SK-N-SH treated with all-trans-retinoic acid at 6 μM for 48 hours (cell line): ENCODE data around the gene NUP88.

Experiments
- ATAC-seq: fragments of 200-7000 bp; cut with Tn5 transposase; 3 replicates; pipeline ENCODE4 v1.9.1; 2020; ENCODE audit warnings: mild to moderate bottlenecking, moderate library complexity
- BACH2 ChIP-seq: fragments of 250-450 bp; sonication (Bioruptor Pico); IDR thresholded peaks from 2 replicates; pipeline ENCODE4 v1.9.0; 2021; ENCODE audit warnings: mild to moderate bottlenecking, borderline replicate concordance
- CSDC2 ChIP-seq: fragments of 250-450 bp; sonication (Bioruptor Pico); IDR thresholded peaks from 2 replicates; pipeline ENCODE4 v1.5.0; 2020; ENCODE audit warnings: mild to moderate bottlenecking, moderate library complexity
- ESRRG ChIP-seq: fragments of 250-450 bp; sonication (Bioruptor Pico); IDR thresholded peaks from 2 replicates; pipeline ENCODE4 v1.6.1; 2021; ENCODE audit warnings: mild to moderate bottlenecking
- GLIS3 ChIP-seq: fragments of 250-450 bp; sonication (Bioruptor Pico); IDR thresholded peaks from 2 replicates; pipeline ENCODE4 v1.5.0; 2020; ENCODE audit warnings: mild to moderate bottlenecking, moderate library complexity
- ISL1 ChIP-seq: fragments of 250-450 bp; sonication (Bioruptor Pico); IDR thresholded peaks from 2 replicates; pipeline ENCODE4 v2.1.2; 2022; ENCODE audit warnings: mild to moderate bottlenecking, moderate library complexity
- OSR1 ChIP-seq: fragments of 250-450 bp; sonication (Bioruptor Pico); IDR thresholded peaks from 2 replicates; pipeline ENCODE4 v1.8.0; 2022; ENCODE audit warnings: moderate library complexity, mild to moderate bottlenecking, inconsistent platforms
- PPARA ChIP-seq: fragments of 250-450 bp; sonication (Bioruptor Pico); IDR thresholded peaks from 2 replicates; pipeline ENCODE4 v1.5.0; 2020; ENCODE audit warnings: mild to moderate bottlenecking, borderline replicate concordance
- RARB ChIP-seq: fragments of 250-450 bp; sonication (Bioruptor Pico); IDR thresholded peaks from 2 replicates; pipeline ENCODE4 v1.8.0; 2021; ENCODE audit warnings: mild to moderate bottlenecking, moderate library complexity
- SNAI2 ChIP-seq: fragments of 250-450 bp; sonication (Bioruptor Pico); IDR thresholded peaks from 2 replicates; pipeline ENCODE4 v1.5.0; 2020; ENCODE audit warnings: mild to moderate bottlenecking, moderate library complexity
- TCF4 ChIP-seq: fragments of 250-450 bp; sonication (Bioruptor Pico); IDR thresholded peaks from 2 replicates; pipeline ENCODE4 v1.8.0; 2021; ENCODE audit warnings: mild to moderate bottlenecking, moderate library complexity, borderline replicate concordance
- TOX ChIP-seq: fragments of 250-450 bp; sonication (Bioruptor Pico); IDR thresholded peaks from 2 replicates; pipeline ENCODE4 v1.8.0; 2021; ENCODE audit warnings: mild to moderate bottlenecking, moderate library complexity, borderline replicate concordance
- ZC3H10 ChIP-seq: fragments of 250-450 bp; sonication (Bioruptor Pico); IDR thresholded peaks from 2 replicates; pipeline ENCODE4 v1.5.1; 2021; ENCODE audit warnings: mild to moderate bottlenecking, moderate library complexity
- ZFP3 ChIP-seq: fragments of 250-450 bp; sonication (Bioruptor Pico); IDR thresholded peaks from 2 replicates; pipeline ENCODE4 v1.5.0; 2020; ENCODE audit warnings: mild to moderate bottlenecking, moderate library complexity
- ZFP30 ChIP-seq: fragments of 450-650 bp; formaldehyde crosslinking; IDR thresholded peaks from 2 replicates; pipeline ENCODE4 v1.5.0; 2022; ENCODE audit warnings: mild to moderate bottlenecking, moderate library complexity
- ZNF565 ChIP-seq: fragments of 450-650 bp; formaldehyde crosslinking; conservative IDR thresholded peaks from 2 replicates; pipeline ENCODE4 v1.5.0; 2020; ENCODE audit warnings: low read depth, mild to moderate bottlenecking, moderate library complexity
- ZNF70 ChIP-seq: fragments of 450-650 bp; formaldehyde crosslinking; IDR thresholded peaks from 2 replicates; pipeline ENCODE4 v1.5.0; 2020; ENCODE audit warnings: mild to moderate bottlenecking, moderate library complexity
- ZNF8 ChIP-seq: fragments of 450-650 bp; formaldehyde crosslinking; IDR thresholded peaks from 2 replicates; pipeline ENCODE4 v1.5.0; 2020; ENCODE audit warnings: mild to moderate bottlenecking, moderate library complexity
- TF ChIP-seq, protein P1 (sequence below): fragments of 250-450 bp; sonication (Bioruptor Pico); IDR thresholded peaks from 2 replicates; pipeline ENCODE4 v1.5.1; 2020; ENCODE audit warnings: low read depth, mild to moderate bottlenecking, moderate library complexity
- TF ChIP-seq, protein P2 (sequence below): fragments of 250-450 bp; sonication (Bioruptor Pico); IDR thresholded peaks from 2 replicates; pipeline ENCODE4 v1.5.1; 2021; ENCODE audit warnings: mild to moderate bottlenecking, moderate library complexity
- TF ChIP-seq, protein P3 (sequence below): fragments of 250-450 bp; sonication (Bioruptor Pico); IDR thresholded peaks from 2 replicates; pipeline ENCODE4 v1.8.0; 2021; ENCODE audit warnings: low read depth, mild to moderate bottlenecking, moderate library complexity, borderline replicate concordance
- TF ChIP-seq, protein P4 (sequence below): fragments of 250-450 bp; sonication (Bioruptor Pico); IDR thresholded peaks from 2 replicates; pipeline ENCODE4 v1.5.0; 2020; ENCODE audit warnings: mild to moderate bottlenecking, moderate library complexity
- TF ChIP-seq, protein P5 (sequence below): fragments of 250-450 bp; sonication (Bioruptor Pico); IDR thresholded peaks from 2 replicates; pipeline ENCODE4 v1.8.0; 2020; ENCODE audit warnings: mild to moderate bottlenecking, moderate library complexity, borderline replicate concordance

NUP88 gene

DNA sequence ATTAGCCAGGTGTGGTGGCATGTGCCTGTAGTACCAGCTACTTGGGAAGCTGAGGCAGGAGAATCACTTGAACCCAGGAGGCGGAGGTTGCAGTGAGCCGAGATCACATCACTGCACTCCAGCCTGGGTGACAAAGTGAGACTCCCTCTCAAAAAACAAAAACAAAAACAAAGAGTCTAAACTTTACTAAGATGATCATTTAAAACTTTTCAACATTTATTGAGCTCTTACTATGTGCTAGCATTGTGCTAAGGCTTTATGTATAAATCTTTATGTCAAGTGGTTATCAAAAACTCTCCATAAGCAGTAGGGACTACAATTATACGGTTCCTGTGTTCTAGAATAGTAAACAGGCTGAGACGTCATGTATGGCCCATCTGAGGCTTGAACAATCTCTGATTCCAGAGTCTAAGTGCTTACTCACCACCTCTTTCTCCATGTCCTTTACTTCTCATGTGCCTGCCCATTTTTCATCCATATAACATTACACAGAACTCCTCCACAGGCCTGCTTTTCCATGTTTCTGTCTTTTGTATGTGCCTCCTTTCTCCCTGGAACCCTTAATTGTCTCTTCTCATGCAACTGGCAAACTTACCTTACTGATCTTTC is 66.7 kb downstream of the NUP88 start:
- TF ChIP-seq, protein P1, sequence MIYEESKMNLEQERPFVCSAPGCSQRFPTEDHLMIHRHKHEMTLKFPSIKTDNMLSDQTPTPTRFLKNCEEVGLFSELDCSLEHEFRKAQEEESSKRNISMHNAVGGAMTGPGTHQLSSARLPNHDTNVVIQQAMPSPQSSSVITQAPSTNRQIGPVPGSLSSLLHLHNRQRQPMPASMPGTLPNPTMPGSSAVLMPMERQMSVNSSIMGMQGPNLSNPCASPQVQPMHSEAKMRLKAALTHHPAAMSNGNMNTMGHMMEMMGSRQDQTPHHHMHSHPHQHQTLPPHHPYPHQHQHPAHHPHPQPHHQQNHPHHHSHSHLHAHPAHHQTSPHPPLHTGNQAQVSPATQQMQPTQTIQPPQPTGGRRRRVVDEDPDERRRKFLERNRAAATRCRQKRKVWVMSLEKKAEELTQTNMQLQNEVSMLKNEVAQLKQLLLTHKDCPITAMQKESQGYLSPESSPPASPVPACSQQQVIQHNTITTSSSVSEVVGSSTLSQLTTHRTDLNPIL = no peak
- TF ChIP-seq ZNF8 (CRISPR knock-in tag) (no peak), ZFP3 (CRISPR knock-in tag) (no peak), BACH2 (CRISPR knock-in tag) (no peak), TCF4 (CRISPR knock-in tag) (no peak), ZNF565 (no peak), ZFP30 (CRISPR knock-in tag) (no peak), TOX (CRISPR knock-in tag) (no peak), CSDC2 (CRISPR knock-in tag) (no peak), GLIS3 (CRISPR knock-in tag) (no peak), ISL1 (CRISPR knock-in tag) (no peak), ZNF70 (CRISPR knock-in tag) (no peak), PPARA (CRISPR knock-in tag) (no peak), SNAI2 (CRISPR knock-in tag) (no peak)
- TF ChIP-seq, protein P2, sequence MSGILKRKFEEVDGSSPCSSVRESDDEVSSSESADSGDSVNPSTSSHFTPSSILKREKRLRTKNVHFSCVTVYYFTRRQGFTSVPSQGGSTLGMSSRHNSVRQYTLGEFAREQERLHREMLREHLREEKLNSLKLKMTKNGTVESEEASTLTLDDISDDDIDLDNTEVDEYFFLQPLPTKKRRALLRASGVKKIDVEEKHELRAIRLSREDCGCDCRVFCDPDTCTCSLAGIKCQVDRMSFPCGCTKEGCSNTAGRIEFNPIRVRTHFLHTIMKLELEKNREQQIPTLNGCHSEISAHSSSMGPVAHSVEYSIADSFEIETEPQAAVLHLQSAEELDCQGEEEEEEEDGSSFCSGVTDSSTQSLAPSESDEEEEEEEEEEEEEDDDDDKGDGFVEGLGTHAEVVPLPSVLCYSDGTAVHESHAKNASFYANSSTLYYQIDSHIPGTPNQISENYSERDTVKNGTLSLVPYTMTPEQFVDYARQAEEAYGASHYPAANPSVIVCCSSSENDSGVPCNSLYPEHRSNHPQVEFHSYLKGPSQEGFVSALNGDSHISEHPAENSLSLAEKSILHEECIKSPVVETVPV = no peak
- TF ChIP-seq, protein P3, sequence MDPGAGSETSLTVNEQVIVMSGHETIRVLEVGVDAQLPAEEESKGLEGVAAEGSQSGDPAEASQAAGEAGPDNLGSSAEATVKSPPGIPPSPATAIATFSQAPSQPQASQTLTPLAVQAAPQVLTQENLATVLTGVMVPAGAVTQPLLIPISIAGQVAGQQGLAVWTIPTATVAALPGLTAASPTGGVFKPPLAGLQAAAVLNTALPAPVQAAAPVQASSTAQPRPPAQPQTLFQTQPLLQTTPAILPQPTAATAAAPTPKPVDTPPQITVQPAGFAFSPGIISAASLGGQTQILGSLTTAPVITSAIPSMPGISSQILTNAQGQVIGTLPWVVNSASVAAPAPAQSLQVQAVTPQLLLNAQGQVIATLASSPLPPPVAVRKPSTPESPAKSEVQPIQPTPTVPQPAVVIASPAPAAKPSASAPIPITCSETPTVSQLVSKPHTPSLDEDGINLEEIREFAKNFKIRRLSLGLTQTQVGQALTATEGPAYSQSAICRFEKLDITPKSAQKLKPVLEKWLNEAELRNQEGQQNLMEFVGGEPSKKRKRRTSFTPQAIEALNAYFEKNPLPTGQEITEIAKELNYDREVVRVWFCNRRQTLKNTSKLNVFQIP (CRISPR knock-in tag) = no peak
- TF ChIP-seq, protein P4, sequence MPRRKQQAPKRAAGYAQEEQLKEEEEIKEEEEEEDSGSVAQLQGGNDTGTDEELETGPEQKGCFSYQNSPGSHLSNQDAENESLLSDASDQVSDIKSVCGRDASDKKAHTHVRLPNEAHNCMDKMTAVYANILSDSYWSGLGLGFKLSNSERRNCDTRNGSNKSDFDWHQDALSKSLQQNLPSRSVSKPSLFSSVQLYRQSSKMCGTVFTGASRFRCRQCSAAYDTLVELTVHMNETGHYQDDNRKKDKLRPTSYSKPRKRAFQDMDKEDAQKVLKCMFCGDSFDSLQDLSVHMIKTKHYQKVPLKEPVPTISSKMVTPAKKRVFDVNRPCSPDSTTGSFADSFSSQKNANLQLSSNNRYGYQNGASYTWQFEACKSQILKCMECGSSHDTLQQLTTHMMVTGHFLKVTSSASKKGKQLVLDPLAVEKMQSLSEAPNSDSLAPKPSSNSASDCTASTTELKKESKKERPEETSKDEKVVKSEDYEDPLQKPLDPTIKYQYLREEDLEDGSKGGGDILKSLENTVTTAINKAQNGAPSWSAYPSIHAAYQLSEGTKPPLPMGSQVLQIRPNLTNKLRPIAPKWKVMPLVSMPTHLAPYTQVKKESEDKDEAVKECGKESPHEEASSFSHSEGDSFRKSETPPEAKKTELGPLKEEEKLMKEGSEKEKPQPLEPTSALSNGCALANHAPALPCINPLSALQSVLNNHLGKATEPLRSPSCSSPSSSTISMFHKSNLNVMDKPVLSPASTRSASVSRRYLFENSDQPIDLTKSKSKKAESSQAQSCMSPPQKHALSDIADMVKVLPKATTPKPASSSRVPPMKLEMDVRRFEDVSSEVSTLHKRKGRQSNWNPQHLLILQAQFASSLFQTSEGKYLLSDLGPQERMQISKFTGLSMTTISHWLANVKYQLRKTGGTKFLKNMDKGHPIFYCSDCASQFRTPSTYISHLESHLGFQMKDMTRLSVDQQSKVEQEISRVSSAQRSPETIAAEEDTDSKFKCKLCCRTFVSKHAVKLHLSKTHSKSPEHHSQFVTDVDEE = no peak
- ATAC-seq = no peak

DNA sequence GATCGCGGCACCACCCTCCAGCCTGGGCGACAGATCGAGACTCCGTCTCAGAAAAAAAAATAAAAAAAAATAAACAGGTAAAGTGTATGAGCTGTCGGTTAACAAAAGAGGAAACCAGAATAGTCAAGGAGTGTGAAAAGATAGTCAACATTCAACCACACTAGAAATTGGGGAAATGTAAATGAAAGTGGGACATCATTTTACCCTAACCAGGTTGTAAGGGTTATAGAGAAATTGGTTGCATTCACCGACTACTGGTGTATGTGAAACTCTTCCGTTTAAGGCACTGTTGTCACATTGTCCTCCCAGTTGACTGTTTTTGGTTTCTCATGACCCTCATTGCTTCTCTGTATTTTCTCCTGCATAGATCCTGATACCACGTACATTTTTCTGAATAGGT is 74.5 kb downstream of the NUP88 start:
- TF ChIP-seq CSDC2 (CRISPR knock-in tag) (no peak), GLIS3 (CRISPR knock-in tag) (no peak), TOX (CRISPR knock-in tag) (no peak), ISL1 (CRISPR knock-in tag) (no peak), OSR1 (no peak), PPARA (CRISPR knock-in tag) (no peak), ESRRG (no peak), ZC3H10 (CRISPR knock-in tag) (no peak), ZNF8 (CRISPR knock-in tag) (no peak), TCF4 (CRISPR knock-in tag) (no peak), SNAI2 (CRISPR knock-in tag) (no peak), RARB (CRISPR knock-in tag) (no peak), ZNF70 (CRISPR knock-in tag) (no peak), ZFP30 (CRISPR knock-in tag) (no peak), ZNF565 (no peak)
- TF ChIP-seq, protein P3 (CRISPR knock-in tag) = no peak
- TF ChIP-seq, protein P4 = no peak
- TF ChIP-seq, protein P5, sequence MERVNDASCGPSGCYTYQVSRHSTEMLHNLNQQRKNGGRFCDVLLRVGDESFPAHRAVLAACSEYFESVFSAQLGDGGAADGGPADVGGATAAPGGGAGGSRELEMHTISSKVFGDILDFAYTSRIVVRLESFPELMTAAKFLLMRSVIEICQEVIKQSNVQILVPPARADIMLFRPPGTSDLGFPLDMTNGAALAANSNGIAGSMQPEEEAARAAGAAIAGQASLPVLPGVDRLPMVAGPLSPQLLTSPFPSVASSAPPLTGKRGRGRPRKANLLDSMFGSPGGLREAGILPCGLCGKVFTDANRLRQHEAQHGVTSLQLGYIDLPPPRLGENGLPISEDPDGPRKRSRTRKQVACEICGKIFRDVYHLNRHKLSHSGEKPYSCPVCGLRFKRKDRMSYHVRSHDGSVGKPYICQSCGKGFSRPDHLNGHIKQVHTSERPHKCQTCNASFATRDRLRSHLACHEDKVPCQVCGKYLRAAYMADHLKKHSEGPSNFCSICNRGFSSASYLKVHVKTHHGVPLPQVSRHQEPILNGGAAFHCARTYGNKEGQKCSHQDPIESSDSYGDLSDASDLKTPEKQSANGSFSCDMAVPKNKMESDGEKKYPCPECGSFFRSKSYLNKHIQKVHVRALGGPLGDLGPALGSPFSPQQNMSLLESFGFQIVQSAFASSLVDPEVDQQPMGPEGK (CRISPR knock-in tag) = no peak
- TF ChIP-seq, protein P1 = no peak
- TF ChIP-seq, all 23 proteins: peak for 0
- no peak for ATAC-seq
